CD4-positive, alpha-beta T cell (primary cell): ENCODE results near the gene SENP6. TPM values are rescaled to one million over a fixed set of nuclear protein-coding genes. Genes with fewer than 3 reads are reported as not detected.

Experiments
- ATAC-seq: fragments of 200-7000 bp; cut with Tn5 transposase; one replicate; pipeline ENCODE4 v1.10.0; 2022; ENCODE audit warnings: mild to moderate bottlenecking; ENCODE audit not compliant: poor library complexity
- CTCF ChIA-PET: fragments of 350-600 bp; sonication (Branson Sonifier 250); formaldehyde crosslinking; loops from one replicate; lab custom pipeline; 2021; ENCODE audit warnings: antibody characterized with exemption, inconsistent platforms; lab: Charles Lee
- POLR2A ChIA-PET: fragments of 350-600 bp; sonication (Branson Sonifier 250); formaldehyde crosslinking; loops from one replicate; lab custom pipeline; 2021; ENCODE audit warnings: antibody characterized with exemption, inconsistent platforms; lab: Charles Lee
- DNase-seq, 14 experiments: peaks; one replicate each; pipeline ENCODE4 v3.0.0-alpha.2; 2013 to 2020; ENCODE audit warnings: mixed read lengths in 2 of 14
- H3K27ac ChIP-seq, 2 donors: one replicate each; pipeline versions ENCODE4 v1.5.1 to v1.7.0; 2013; ENCODE audit warnings: low read length in 2 of 2, low read depth in 1 of 2, mild to moderate bottlenecking in 1 of 2
- H3K27me3 ChIP-seq, 2 experiments: 1 replicate in 1 of 2; 2 replicates in 1 of 2; pipeline versions ENCODE4 v1.6.1 to v1.7.0; 2013; ENCODE audit warnings: low read length in 2 of 2, control low read depth in 1 of 2, mild to moderate bottlenecking in 1 of 2, moderate library complexity in 1 of 2; ENCODE audit not compliant: insufficient read depth in 2 of 2, control insufficient read depth in 1 of 2
- H3K36me3 ChIP-seq: one replicate; pipeline ENCODE4 v1.6.1; 2013; ENCODE audit warnings: low read length, control low read depth; ENCODE audit not compliant: insufficient read depth
- H3K4me1 ChIP-seq: one replicate; pipeline ENCODE4 v1.6.1; 2013; ENCODE audit warnings: low read length, control low read depth; ENCODE audit not compliant: insufficient read depth
- H3K4me3 ChIP-seq: one replicate; pipeline ENCODE4 v1.5.1; 2013; ENCODE audit warnings: mild to moderate bottlenecking, low read length, moderate library complexity
- H3K9me3 ChIP-seq, 2 experiments: 1 replicate in 1 of 2; 2 replicates in 1 of 2; pipeline versions ENCODE4 v1.6.1 to v1.7.0; 2013; ENCODE audit warnings: low read length in 2 of 2, mild to moderate bottlenecking in 2 of 2, control low read depth in 1 of 2, moderate library complexity in 1 of 2; ENCODE audit not compliant: control insufficient read depth in 1 of 2, insufficient read depth in 1 of 2
- H3K27ac Mint-ChIP-seq: one replicate; pipeline ENCODE4 v1.8.0; 2020; ENCODE audit warnings: mixed read lengths
- H3K27me3 Mint-ChIP-seq: one replicate; pipeline ENCODE4 v1.8.0; 2021; ENCODE audit warnings: mixed read lengths
- H3K36me3 Mint-ChIP-seq: one replicate; pipeline ENCODE4 v1.8.0; 2021; ENCODE audit warnings: low read depth, mixed read lengths
- H3K4me1 Mint-ChIP-seq: one replicate; pipeline ENCODE4 v1.8.0; 2021; ENCODE audit warnings: low read depth, mixed read lengths
- H3K4me3 Mint-ChIP-seq: one replicate; pipeline ENCODE4 v1.8.0; 2020; ENCODE audit warnings: mild to moderate bottlenecking, mixed read lengths
- H3K9me3 Mint-ChIP-seq: one replicate; pipeline ENCODE4 v1.8.0; 2020; ENCODE audit warnings: mixed read lengths
- intact Hi-C, 2 experiments: fragments of 100-400 bp; cut with DNase I in 1 of 2; cut with micrococcal nuclease in 1 of 2; formaldehyde crosslinking; loops; one replicate each; pipeline versions ENCODE4 v1.15.1 to v1.9.0; 2023 to 2025; cut with DNase I, micrococcal nuclease
- total RNA-seq, 174 experiments: library from RNA in 2 of 174; stranded (reverse) in 2 of 174; gene quantifications; one replicate each; pipeline ENCODE4 v1.2.3 and lab custom pipeline; 2021 to 2026
- TF ChIP-seq, protein P1 (sequence below): fragments of 200-600 bp; IDR thresholded peaks from one replicate; pipeline ENCODE4 v1.8.0; 2022; ENCODE audit warnings: antibody characterized with exemption, mild to moderate bottlenecking

Gene SENP6
- total RNA-seq, 2 experiments from 2014 or later: 82.0 to 94.8 TPM

DNA sequence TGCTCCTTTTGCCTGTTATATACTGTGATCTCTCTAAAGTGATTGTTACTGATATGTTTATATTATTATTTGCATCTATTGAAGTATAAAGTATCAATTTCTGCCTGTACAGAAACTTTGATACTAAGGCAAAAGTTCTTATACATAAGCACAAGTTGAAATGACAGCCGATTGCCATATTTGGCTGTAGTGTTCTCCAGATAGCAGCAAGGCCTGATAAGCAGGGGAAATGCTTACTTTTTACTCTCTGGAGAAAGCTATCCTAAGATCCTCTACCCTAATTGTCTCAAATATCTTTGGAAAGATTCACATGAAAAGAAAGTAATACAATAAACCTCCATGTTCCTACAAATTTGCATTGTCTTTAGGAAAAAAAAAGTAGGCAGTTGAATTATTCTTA is 31.4 kb downstream of the SENP6 start:
- no peak for ATAC-seq
- H3K36me3 Mint-ChIP-seq: peaks cover 82% of the 10 kb centered on the region
- no peak overlapping the region for H3K4me3 Mint-ChIP-seq
- no peaks in the 10 kb centered on the region for H3K9me3 ChIP-seq
- ChIA-PET POLR2A (no interaction called here), CTCF (no interaction called here)
- no peak overlapping the region for H3K4me3 ChIP-seq
- intact Hi-C loops: no loop called here
- H3K9me3 Mint-ChIP-seq: no peaks in the 10 kb centered on the region
- DNase-seq: no peak
- H3K27ac Mint-ChIP-seq: no peak overlapping the region
- no peak overlapping the region for H3K27ac ChIP-seq
- H3K27me3 Mint-ChIP-seq: no peaks in the 10 kb centered on the region
- no peaks in the 10 kb centered on the region for H3K4me1 ChIP-seq
- H3K36me3 ChIP-seq: peaks cover 60% of the 10 kb centered on the region
- H3K27me3 ChIP-seq: no peaks in the 10 kb centered on the region
- TF ChIP-seq, protein P1, sequence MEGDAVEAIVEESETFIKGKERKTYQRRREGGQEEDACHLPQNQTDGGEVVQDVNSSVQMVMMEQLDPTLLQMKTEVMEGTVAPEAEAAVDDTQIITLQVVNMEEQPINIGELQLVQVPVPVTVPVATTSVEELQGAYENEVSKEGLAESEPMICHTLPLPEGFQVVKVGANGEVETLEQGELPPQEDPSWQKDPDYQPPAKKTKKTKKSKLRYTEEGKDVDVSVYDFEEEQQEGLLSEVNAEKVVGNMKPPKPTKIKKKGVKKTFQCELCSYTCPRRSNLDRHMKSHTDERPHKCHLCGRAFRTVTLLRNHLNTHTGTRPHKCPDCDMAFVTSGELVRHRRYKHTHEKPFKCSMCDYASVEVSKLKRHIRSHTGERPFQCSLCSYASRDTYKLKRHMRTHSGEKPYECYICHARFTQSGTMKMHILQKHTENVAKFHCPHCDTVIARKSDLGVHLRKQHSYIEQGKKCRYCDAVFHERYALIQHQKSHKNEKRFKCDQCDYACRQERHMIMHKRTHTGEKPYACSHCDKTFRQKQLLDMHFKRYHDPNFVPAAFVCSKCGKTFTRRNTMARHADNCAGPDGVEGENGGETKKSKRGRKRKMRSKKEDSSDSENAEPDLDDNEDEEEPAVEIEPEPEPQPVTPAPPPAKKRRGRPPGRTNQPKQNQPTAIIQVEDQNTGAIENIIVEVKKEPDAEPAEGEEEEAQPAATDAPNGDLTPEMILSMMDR: no peak
- H3K4me1 Mint-ChIP-seq: peaks cover 30% of the 10 kb centered on the region

DNA sequence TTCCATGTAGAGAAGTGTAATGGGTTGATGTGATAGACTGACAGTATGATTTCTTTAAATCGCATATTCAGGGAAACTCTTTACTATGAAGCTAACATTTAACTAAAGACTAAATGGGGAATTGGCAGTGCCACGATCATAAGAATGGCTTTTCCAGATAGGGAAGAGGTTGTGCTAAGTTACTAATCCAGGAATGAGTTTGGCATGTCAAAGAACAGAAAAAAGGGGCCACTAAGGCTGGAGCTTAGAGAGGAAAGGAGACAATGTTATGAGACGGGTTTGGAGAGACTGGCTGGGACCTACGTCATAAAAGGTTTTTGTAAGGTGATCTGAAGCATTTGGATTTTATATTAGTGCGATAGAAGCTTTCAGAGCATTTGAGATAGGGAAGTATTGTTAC is 40.6 kb downstream of the SENP6 start:
- Histone ChIP-seq H3K9me3 (no peaks in the 10 kb centered on the region), H3K36me3 (peaks cover 41% of the 10 kb centered on the region), H3K4me1 (no peaks in the 10 kb centered on the region), H3K4me3 (no peak overlapping the region), H3K27ac (no peak overlapping the region), H3K27me3 (no peaks in the 10 kb centered on the region)
- H3K36me3 Mint-ChIP-seq: peaks cover 81% of the 10 kb centered on the region
- TF ChIP-seq, protein P1: no peak
- CTCF ChIA-PET: no interaction called here
- no peaks in the 10 kb centered on the region for H3K9me3 Mint-ChIP-seq
- ATAC-seq (no peak), DNase-seq (no peak)
- intact Hi-C loops: no loop called here
- H3K27ac Mint-ChIP-seq: no peak overlapping the region
- no peak overlapping the region for H3K4me3 Mint-ChIP-seq
- no peaks in the 10 kb centered on the region for H3K27me3 Mint-ChIP-seq
- peaks cover 6% of the 10 kb centered on the region for H3K4me1 Mint-ChIP-seq
- POLR2A ChIA-PET: interaction anchor here (1.0 kb wide), 1 partner anchor 16 kb away, joined by 3 read pairs; no protein-coding TSS in a partner anchor

DNA sequence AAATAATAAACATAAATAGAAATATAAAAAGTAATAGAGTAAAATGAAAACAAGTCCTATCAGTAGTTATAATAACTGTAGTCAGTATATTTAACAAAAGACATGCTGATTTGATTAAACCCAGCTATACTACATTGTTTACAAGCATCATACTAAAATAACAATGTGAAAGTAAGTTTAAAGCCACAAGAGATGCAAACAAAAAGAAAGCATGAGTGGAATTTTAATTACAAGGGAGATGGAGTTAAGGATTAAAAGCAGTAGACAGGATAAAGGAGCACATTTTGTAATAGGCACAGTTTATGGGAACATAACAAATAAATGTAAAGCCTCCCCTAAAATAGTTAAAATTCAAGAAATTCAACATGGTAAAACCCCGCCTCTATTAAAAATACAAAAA is 41.5 kb downstream of the SENP6 start:
- Histone ChIP-seq H3K4me3 (no peak overlapping the region), H3K9me3 (no peaks in the 10 kb centered on the region), H3K27me3 (no peaks in the 10 kb centered on the region), H3K27ac (no peak overlapping the region), H3K4me1 (no peaks in the 10 kb centered on the region), H3K36me3 (peaks cover 40% of the 10 kb centered on the region)
- CTCF ChIA-PET: interaction anchor here (2.3 kb wide), 1 partner anchor 14 kb away, joined by 7 read pairs; no protein-coding TSS in a partner anchor
- POLR2A ChIA-PET: interaction anchor here (1.0 kb wide), 1 partner anchor 15 kb away, joined by 3 read pairs; no protein-coding TSS in a partner anchor
- DNase-seq: no peak
- Mint-ChIP-seq H3K27ac (no peak overlapping the region), H3K4me3 (no peak overlapping the region), H3K4me1 (peaks cover 6% of the 10 kb centered on the region), H3K36me3 (peaks cover 82% of the 10 kb centered on the region), H3K9me3 (no peaks in the 10 kb centered on the region), H3K27me3 (no peaks in the 10 kb centered on the region)
- intact Hi-C loops: no loop called here
- ATAC-seq: no peak
- TF ChIP-seq, protein P1: no peak
